ENCODE results near the gene ZNF408. TPM values are rescaled to one million over a fixed set of nuclear protein-coding genes. Genes with fewer than 3 reads are reported as not detected.

The ZNF408 gene
- total RNA-seq, 4 donors from 2014 or later = 0.88 to 10.5 (median 8.0) TPM

DNA sequence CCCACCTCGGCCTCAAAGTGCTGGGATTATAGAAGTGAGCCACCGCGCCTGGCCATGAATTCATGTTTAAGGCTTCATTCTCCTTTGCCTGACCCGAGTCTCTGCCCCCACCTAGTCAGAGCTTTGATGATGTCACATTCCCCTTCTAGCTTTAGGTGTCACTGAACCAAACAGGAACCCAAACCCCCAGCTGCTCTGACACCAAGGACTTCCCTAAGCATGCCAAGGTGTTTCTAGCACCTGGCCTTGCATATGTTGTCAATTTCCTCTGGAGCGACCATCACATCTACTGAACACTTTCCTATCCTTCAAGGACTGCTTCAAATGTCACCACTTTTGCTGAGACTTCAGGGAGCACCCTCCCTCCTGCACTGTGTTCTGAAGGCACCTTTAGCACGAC, 20.5 kb downstream of the ZNF408 start:
- H3K4me1 ChIP-seq = no peaks in the 10 kb centered on the region
- intact Hi-C loops (cut with DNase I; ENCODE audit: low total_unique reads) = no loop called here
- H3K9me3 ChIP-seq = no peaks in the 10 kb centered on the region
- no peaks in the 10 kb centered on the region for H3K27me3 ChIP-seq
- H3K27ac ChIP-seq = no peak overlapping the region
- no peak for DNase-seq
- H3K4me3 ChIP-seq = no peak overlapping the region
- TF ChIP-seq, protein P1, sequence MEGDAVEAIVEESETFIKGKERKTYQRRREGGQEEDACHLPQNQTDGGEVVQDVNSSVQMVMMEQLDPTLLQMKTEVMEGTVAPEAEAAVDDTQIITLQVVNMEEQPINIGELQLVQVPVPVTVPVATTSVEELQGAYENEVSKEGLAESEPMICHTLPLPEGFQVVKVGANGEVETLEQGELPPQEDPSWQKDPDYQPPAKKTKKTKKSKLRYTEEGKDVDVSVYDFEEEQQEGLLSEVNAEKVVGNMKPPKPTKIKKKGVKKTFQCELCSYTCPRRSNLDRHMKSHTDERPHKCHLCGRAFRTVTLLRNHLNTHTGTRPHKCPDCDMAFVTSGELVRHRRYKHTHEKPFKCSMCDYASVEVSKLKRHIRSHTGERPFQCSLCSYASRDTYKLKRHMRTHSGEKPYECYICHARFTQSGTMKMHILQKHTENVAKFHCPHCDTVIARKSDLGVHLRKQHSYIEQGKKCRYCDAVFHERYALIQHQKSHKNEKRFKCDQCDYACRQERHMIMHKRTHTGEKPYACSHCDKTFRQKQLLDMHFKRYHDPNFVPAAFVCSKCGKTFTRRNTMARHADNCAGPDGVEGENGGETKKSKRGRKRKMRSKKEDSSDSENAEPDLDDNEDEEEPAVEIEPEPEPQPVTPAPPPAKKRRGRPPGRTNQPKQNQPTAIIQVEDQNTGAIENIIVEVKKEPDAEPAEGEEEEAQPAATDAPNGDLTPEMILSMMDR (IDR thresholded peaks at IDR 0.05) = no peak
- TF ChIP-seq POLR2A (IDR thresholded peaks at IDR 0.05) = no peak
- H3K36me3 ChIP-seq = no peaks in the 10 kb centered on the region

DNA sequence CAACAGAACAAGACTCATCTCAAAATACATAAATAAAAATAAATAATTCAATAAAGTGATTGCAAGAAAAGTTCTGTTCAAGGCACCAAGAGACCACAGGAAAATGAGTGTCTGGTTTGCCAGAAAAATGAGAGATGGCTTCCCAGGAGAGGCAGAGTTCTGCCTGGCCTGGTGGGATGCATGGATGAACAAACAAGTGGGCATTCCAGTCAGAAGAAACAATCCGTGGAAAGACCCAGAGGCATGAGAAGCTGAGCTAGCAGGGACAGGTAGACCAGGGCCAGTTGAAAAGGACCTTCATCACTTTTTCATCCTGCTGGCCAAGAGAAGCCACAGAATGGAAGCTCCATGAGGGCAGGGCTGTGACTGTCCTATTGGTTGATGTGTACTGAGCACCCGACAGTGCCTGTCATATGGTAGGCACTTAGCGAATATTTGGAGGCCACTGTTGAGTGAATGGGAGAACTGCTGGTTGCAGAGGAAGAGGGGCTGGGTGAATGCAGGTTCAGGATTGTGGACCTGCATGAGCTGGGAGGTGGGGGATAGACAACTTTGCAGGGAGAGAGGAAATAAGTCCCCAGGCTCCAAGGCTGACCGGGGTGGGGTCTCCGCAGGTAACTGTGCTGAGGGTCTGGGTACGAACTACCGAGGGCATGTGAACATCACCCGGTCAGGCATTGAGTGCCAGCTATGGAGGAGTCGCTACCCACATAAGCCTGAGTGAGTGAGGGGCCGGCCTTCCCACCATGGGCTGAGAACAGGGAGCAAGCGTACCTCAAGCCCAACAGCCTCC, 21.9 kb downstream of the ZNF408 start:
- no peak for TF ChIP-seq POLR2A (IDR thresholded peaks at IDR 0.05)
- TF ChIP-seq, protein P1 (IDR thresholded peaks at IDR 0.05) = no peak
- H3K27ac ChIP-seq = no peak overlapping the region
- H3K36me3 ChIP-seq = no peaks in the 10 kb centered on the region
- H3K27me3 ChIP-seq = no peaks in the 10 kb centered on the region
- no peak overlapping the region for H3K4me3 ChIP-seq
- H3K4me1 ChIP-seq = no peaks in the 10 kb centered on the region
- DNase-seq = no peak
- intact Hi-C loops (cut with DNase I; ENCODE audit: low total_unique reads) = no loop called here
- H3K9me3 ChIP-seq = no peaks in the 10 kb centered on the region

DNA sequence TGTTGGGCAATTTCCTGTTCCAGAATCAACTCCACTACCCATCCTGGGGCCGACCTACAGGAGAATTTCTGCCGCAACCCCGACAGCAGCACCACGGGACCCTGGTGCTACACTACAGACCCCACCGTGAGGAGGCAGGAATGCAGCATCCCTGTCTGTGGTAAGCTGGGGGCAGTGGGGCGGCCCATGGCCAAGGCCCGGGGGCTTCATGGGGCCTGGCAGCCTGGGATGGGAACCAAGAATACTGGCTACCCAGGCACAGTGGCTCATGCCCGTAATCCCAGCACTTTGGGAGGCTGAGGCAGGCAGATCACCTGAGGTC, 22.5 kb downstream of the ZNF408 start:
- intact Hi-C loops (cut with DNase I; ENCODE audit: low total_unique reads) = no loop called here
- no peak overlapping the region for H3K4me3 ChIP-seq
- no peaks in the 10 kb centered on the region for H3K36me3 ChIP-seq
- TF ChIP-seq, protein P1 (IDR thresholded peaks at IDR 0.05) = no peak
- no peak for TF ChIP-seq POLR2A (IDR thresholded peaks at IDR 0.05)
- no peaks in the 10 kb centered on the region for H3K9me3 ChIP-seq
- no peak overlapping the region for H3K27ac ChIP-seq
- no peaks in the 10 kb centered on the region for H3K27me3 ChIP-seq
- no peaks in the 10 kb centered on the region for H3K4me1 ChIP-seq
- no peak for DNase-seq

DNA sequence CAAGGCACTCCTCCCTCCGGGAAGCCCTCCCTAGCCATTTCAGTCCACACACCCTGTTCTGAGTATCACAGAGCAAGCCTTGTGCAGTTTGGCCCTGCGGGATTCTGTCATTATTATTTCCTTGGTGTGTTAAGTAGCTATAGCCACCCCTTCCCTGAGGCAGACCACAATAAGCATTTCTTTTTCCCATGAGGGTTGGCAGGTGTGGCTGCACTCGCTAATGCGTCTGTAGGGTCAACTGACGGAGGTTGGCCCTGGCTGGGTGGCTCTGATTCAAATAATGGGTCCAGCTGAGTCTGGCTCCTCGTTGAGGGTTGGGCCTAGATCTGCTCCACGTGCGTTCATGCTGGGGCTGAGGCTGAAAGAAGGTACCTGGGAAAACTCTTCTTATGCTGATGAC, 23.3 kb downstream of the ZNF408 start:
- no peaks in the 10 kb centered on the region for H3K27me3 ChIP-seq
- H3K36me3 ChIP-seq = no peaks in the 10 kb centered on the region
- no peak overlapping the region for H3K4me3 ChIP-seq
- intact Hi-C loops (cut with DNase I; ENCODE audit: low total_unique reads) = no loop called here
- TF ChIP-seq POLR2A (IDR thresholded peaks at IDR 0.05) = no peak
- TF ChIP-seq, protein P1 (IDR thresholded peaks at IDR 0.05) = no peak
- no peak for DNase-seq
- H3K9me3 ChIP-seq = no peaks in the 10 kb centered on the region
- no peaks in the 10 kb centered on the region for H3K4me1 ChIP-seq
- no peak overlapping the region for H3K27ac ChIP-seq

DNA sequence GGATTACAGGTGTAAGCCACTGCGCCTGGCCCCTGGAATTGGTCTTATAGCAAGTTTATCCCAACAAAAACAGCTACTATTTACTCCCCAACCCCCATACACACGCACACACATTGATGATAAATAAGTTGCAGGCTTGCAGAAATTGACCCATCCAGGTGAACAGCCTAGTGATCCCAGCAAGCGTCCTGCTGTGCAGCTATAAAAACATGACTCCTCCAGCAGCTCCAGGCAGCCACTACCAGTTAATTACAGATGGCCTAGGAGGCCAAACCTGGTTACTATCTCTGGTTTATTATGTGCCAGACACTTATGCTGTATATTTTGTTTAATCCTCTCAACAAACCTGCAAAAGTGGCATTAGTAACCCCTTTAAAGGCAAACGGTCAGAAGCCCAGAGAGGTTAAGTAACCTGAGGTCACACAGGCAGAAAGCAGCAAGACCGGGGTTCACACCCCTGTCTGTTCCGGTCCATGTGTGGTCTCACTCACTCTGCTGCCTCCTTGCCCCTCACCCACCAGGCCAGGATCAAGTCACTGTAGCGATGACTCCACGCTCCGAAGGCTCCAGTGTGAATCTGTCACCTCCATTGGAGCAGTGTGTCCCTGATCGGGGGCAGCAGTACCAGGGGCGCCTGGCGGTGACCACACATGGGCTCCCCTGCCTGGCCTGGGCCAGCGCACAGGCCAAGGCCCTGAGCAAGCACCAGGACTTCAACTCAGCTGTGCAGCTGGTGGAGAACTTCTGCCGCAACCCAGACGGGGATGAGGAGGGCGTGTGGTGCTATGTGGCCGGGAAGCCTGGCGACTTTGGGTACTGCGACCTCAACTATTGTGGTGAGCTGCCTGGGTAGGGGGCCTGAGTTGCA, 24.7 kb downstream of the ZNF408 start:
- Histone ChIP-seq H3K4me3 (no peak overlapping the region), H3K4me1 (no peaks in the 10 kb centered on the region), H3K27me3 (no peaks in the 10 kb centered on the region), H3K9me3 (no peaks in the 10 kb centered on the region), H3K27ac (no peak overlapping the region), H3K36me3 (no peaks in the 10 kb centered on the region)
- TF ChIP-seq, protein P1 (IDR thresholded peaks at IDR 0.05) = no peak
- no peak for TF ChIP-seq POLR2A (IDR thresholded peaks at IDR 0.05)
- intact Hi-C loops (cut with DNase I; ENCODE audit: low total_unique reads) = no loop called here
- DNase-seq = no peak
